ENCODE data around the gene PTPN14. TPM values are rescaled to one million over a fixed set of nuclear protein-coding genes. Genes with fewer than 3 reads are reported as not detected.

PTPN14 gene
- total RNA-seq, 1 experiment from 2014 or later = 76.4 TPM

DNA sequence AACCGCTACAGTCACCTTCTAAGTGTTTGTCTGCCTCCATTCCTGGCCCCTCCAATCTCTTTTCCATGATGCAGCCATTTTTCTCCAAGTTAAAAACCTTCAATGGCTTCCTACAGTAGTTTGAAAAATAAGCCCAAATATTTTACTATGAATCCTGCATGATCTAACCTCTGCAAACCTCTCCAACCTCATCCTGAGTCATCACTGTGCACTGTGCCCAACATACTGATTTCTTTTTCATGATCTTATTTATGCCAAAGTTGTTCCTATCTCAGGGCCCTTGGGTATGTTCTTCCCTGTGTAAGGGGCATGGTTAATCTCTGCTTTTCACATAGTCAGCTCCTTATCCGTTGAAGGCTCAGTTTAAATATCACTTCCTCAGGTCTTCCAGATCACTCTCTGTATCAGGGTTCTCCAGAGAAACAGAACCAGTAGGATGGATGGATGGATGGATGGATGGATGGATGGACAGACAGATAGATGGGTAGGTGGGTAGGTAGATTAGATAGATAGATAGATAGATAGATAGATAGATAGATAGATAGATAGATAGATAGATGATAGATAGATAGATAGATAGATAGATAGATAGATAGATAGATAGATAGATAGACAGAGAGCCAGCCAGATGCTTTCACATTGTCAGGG is 18.1 kb upstream of the PTPN14 start:
- Histone ChIP-seq H3K9ac (ENCODE audit: extremely low read depth, insufficient read length, low read length) (no peak overlapping the region), H3K4me2 (ENCODE audit: insufficient read depth, insufficient read length, low read length) (no peak overlapping the region), H3K27ac (ENCODE audit: insufficient read length, low read depth, low read length) (no peak overlapping the region), H3K23ac (ENCODE audit: insufficient read length, low read depth, low read length) (no peak overlapping the region), H3K18ac (ENCODE audit: insufficient read length, low read depth, low read length) (no peak overlapping the region), H3K4ac (ENCODE audit: low read depth, low read length) (no peak overlapping the region), H3K79me2 (ENCODE audit: insufficient read depth, low read length) (no peaks in the 10 kb centered on the region), H2AFZ (ENCODE audit: low read length) (no peak overlapping the region), H2BK20ac (ENCODE audit: low read depth, low read length, poor library complexity, severe bottlenecking) (no peak overlapping the region), H4K91ac (ENCODE audit: insufficient read length, low read depth, low read length) (no peak overlapping the region), H3K27me3 (ENCODE audit: insufficient read depth, low read length) (no peaks in the 10 kb centered on the region), H3K14ac (ENCODE audit: insufficient read depth, low read length) (no peak overlapping the region), H2BK5ac (ENCODE audit: insufficient read length, low read length) (no peak overlapping the region), H3K9me3 (ENCODE audit: control insufficient read depth, low read depth, low read length) (no peaks in the 10 kb centered on the region), H4K20me1 (ENCODE audit: control insufficient read depth, insufficient read depth, insufficient read length) (no peaks in the 10 kb centered on the region), H3K79me1 (ENCODE audit: insufficient read depth, low read depth, low read length, poor library complexity, severe bottlenecking) (no peaks in the 10 kb centered on the region), H3K56ac (ENCODE audit: insufficient read length, low read depth, low read length) (no peak overlapping the region), H2AK5ac (ENCODE audit: insufficient read length, low read length) (no peak overlapping the region), H2BK12ac (ENCODE audit: insufficient read length, low read depth, low read length) (no peak overlapping the region), H2BK120ac (ENCODE audit: low read depth, low read length, poor library complexity, severe bottlenecking) (no peak overlapping the region), H4K8ac (replicated peaks; ENCODE audit: insufficient read length, low read depth, low read length) (no peak overlapping the region), H4K5ac (ENCODE audit: insufficient read length, low read depth, low read length) (no peak overlapping the region), H2BK15ac (ENCODE audit: low read depth, low read length) (no peak overlapping the region), H3K4me1 (ENCODE audit: insufficient read depth, low read length) (no peaks in the 10 kb centered on the region), H3T11ph (ENCODE audit: low read length) (no peak overlapping the region), H3K23me2 (ENCODE audit: insufficient read length, low read depth, low read length, poor library complexity, severe bottlenecking) (no peaks in the 10 kb centered on the region)
- DNase-seq = no peak
- H3K27ac Mint-ChIP-seq = no peak overlapping the region
- H3K27me3 Mint-ChIP-seq (ENCODE audit: low read depth) = no peaks in the 10 kb centered on the region
- TF ChIP-seq, protein P1, sequence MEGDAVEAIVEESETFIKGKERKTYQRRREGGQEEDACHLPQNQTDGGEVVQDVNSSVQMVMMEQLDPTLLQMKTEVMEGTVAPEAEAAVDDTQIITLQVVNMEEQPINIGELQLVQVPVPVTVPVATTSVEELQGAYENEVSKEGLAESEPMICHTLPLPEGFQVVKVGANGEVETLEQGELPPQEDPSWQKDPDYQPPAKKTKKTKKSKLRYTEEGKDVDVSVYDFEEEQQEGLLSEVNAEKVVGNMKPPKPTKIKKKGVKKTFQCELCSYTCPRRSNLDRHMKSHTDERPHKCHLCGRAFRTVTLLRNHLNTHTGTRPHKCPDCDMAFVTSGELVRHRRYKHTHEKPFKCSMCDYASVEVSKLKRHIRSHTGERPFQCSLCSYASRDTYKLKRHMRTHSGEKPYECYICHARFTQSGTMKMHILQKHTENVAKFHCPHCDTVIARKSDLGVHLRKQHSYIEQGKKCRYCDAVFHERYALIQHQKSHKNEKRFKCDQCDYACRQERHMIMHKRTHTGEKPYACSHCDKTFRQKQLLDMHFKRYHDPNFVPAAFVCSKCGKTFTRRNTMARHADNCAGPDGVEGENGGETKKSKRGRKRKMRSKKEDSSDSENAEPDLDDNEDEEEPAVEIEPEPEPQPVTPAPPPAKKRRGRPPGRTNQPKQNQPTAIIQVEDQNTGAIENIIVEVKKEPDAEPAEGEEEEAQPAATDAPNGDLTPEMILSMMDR (conservative IDR thresholded peaks at IDR 0.05) = no peak
- no peaks in the 10 kb centered on the region for H3K9me3 Mint-ChIP-seq
- H3K4me3 Mint-ChIP-seq = no peak overlapping the region
- WGBS (ENCODE audit: extremely low coverage, insufficient read length, low lambda C conversion rate) = no CpG with 5 or more reads among the region's 2 CpGs
- H3K4me1 Mint-ChIP-seq = no peaks in the 10 kb centered on the region
- no peaks in the 10 kb centered on the region for H3K36me3 Mint-ChIP-seq (ENCODE audit: insufficient read depth in 1 of 3, low read depth in 3 of 3)
